ENCODE results near the gene PIGM. TPM values are rescaled to one million over a fixed set of nuclear protein-coding genes. Genes with fewer than 3 reads are reported as not detected.

PIGM gene
- polyA plus RNA-seq, 1 donor, result 5.2 TPM

- DNase-seq (ENCODE audit: low read depth), result no peak
Measured at GRCh38 chr1:159989581-159989980, 42.2 kb downstream of the PIGM start.

DNA sequence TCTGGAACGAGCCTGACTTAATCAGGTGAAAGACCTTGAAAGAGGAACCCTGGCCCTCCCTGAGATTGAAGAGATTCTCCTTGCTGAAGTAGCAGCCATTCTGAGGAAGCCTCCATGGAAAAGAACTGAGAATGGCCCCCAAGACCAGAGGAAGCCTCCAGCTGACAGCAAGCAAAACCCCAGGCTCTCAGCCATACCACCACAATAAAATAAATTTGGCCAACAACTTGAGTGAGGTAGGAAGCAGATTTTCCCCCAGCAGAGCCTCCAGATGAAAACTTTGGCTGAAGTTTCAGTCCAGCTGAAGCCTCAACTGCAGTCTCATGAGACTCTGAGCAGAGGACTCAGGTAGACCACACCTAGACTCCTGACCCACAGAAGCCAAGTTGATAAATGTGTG lies 43.8 kb downstream of the PIGM start:
- DNase-seq (ENCODE audit: low read depth), result no peak

DNA sequence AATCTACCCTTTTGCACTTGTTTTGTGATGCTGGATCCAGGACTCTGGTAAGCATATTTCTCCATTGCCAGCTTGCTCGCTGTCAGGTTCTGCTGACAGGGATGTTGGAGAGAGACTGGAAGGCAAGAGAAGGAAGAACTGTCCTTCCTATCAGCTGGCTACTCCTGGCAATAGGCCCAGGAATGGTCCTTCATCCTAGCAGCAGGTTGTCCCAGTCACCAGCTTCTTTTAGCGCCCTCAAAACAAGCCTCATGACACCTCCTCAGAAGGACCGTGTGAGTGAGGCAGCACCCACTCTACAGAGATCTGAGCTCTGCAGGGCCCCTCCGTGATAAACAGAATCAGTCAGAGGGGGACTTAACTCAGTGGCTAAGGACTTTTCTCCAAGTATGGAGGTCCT lies 44.6 kb downstream of the PIGM start:
- DNase-seq (ENCODE audit: low read depth), result no peak

DNA sequence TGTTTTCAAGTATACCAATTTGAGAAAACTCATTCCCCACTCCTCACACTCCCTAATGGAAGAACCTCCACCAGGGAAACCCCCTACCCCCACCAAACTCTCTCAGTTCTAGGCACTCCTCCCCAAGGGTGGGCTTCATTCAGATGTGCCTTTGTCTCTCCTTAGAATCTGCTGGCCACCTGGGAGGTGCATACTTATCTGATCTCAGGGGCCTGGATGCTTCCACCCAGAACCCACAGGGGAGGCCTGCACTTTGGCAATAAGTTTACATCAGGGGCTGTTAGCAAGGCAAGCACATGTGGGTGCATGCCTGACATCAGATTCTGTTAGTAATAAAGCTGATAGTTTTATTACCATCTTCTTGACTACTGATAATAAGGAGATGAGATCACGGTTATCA lies 45.3 kb downstream of the PIGM start:
- DNase-seq (ENCODE audit: low read depth), result no peak

- no peak for DNase-seq (ENCODE audit: low read depth)
Measured at GRCh38 chr1:159986093-159986492, 45.7 kb downstream of the PIGM start.

- DNase-seq (ENCODE audit: low read depth), result no peak
Measured at GRCh38 chr1:159985473-159985872, 46.3 kb downstream of the PIGM start.

- DNase-seq (ENCODE audit: low read depth), result no peak
Measured at GRCh38 chr1:159983681-159984080, 48.1 kb downstream of the PIGM start.

- DNase-seq (ENCODE audit: low read depth), result no peak
Measured at GRCh38 chr1:159982280-159982679, 49.5 kb downstream of the PIGM start.

- DNase-seq (ENCODE audit: low read depth), result no peak
Measured at GRCh38 chr1:159981351-159982055, 50.3 kb downstream of the PIGM start.

DNA sequence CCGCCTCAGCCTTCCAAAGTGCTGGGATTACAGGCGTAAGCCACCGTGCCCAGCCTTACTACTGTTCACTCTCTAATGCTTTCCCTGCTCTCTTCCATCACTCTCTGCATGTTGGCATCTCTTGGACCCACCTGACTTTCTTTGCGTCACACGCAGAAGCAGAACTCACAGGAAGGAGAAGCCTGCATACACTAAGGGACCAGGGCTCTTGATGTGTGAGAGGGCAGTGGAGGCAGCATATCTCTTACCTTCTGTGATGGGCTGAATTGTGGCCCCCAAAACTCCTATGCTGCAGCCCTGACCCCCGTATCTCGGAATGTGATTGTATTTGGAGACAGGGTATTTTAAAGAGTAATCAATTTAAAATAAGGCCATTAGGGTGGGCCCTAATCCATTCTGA lies 51.0 kb downstream of the PIGM start:
- no peak for DNase-seq (ENCODE audit: low read depth)

GRCh38 chr1:159980076-159980475 lies 51.7 kb downstream of the PIGM start:
- DNase-seq (ENCODE audit: low read depth), result no peak

- no peak for DNase-seq (ENCODE audit: low read depth)
Measured at GRCh38 chr1:159979257-159979656, 52.5 kb downstream of the PIGM start.

GRCh38 chr1:159978107-159978398 lies 53.7 kb downstream of the PIGM start:
- no peak for DNase-seq (ENCODE audit: low read depth)

- no peak for DNase-seq (ENCODE audit: low read depth)
Measured at GRCh38 chr1:159977364-159978106, 54.3 kb downstream of the PIGM start.

Other genes starting within 250 kb of the PIGM start
- gene FCRL6, start 229.6 kb downstream of the PIGM start, polyA plus RNA-seq (ENCODE audit: insufficient read length), result 0.34 TPM
- gene SLAMF8, start 205.1 kb downstream of the PIGM start, polyA plus RNA-seq (ENCODE audit: insufficient read length), result 0.47 TPM
- gene VSIG8, start 169.3 kb downstream of the PIGM start, polyA plus RNA-seq (ENCODE audit: insufficient read length), result not detected
- 0.20 TPM for gene CFAP45, start 131.8 kb downstream of the PIGM start, polyA plus RNA-seq (ENCODE audit: insufficient read length)
- gene TAGLN2, start 106.5 kb downstream of the PIGM start, polyA plus RNA-seq (ENCODE audit: insufficient read length), result 151 TPM
- 0.28 TPM for gene IGSF9, start 86.4 kb downstream of the PIGM start, polyA plus RNA-seq (ENCODE audit: insufficient read length)
- not detected for gene SLAMF9, start 77.8 kb downstream of the PIGM start, polyA plus RNA-seq (ENCODE audit: insufficient read length)
- gene KCNJ10, start 38.2 kb upstream of the PIGM start, polyA plus RNA-seq (ENCODE audit: insufficient read length), result 0.71 TPM
- 0.10 TPM for gene KCNJ9, start 49.5 kb upstream of the PIGM start, polyA plus RNA-seq (ENCODE audit: insufficient read length)
- gene IGSF8, start 66.6 kb upstream of the PIGM start, polyA plus RNA-seq (ENCODE audit: insufficient read length), result 16.7 TPM
- gene ATP1A2, start 83.8 kb upstream of the PIGM start, polyA plus RNA-seq (ENCODE audit: insufficient read length), result 81.8 TPM
- gene ATP1A4, start 119.6 kb upstream of the PIGM start, polyA plus RNA-seq (ENCODE audit: insufficient read length), result 2.8 TPM
- gene CASQ1, start 158.6 kb upstream of the PIGM start, polyA plus RNA-seq (ENCODE audit: insufficient read length), result 1,211 TPM
- 115 TPM for gene PEA15, start 173.4 kb upstream of the PIGM start, polyA plus RNA-seq (ENCODE audit: insufficient read length)
- gene DCAF8, start 230.6 kb upstream of the PIGM start, polyA plus RNA-seq (ENCODE audit: insufficient read length), result 110 TPM

All from forelimb muscle (tissue), 1 donor.